Stimulated activated CD4-positive, alpha-beta T cell treated with anti-CD3 and anti-CD28 coated beads, Interleukin-12 subunit alpha, Interleukin-12 subunit beta, amount 100 ng/mL, for 48 hours (primary cell): ENCODE measurements around the gene GALNT18.

Experiments used
- DNase-seq, 3 donors: peaks; one replicate each; pipeline ENCODE4 v3.0.0-alpha.2; 2020; ENCODE audit warnings: low read depth in 2 of 3, low spot score in 1 of 3

Gene GALNT18

DNA sequence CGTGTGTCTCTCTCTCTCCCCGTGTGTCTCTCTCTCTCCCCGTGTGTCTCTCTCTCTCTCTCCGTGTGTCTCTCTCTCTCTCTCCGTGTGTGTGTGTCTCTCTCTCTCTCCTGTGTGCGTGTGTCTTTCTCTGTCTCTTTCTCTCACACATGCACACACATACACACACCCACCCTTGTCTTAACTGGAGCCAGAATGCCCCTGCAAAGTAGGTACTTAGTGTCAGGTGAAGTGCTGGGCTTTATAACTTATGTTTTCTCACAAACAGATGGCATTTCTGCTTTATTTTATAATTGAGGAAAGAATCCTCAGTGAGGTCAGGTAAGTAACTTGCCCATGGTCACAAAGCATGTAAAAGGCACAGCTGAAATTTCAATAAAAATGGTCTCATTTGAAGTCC is 374.7 kb downstream of the GALNT18 start:
- DNase-seq, result no peak

DNA sequence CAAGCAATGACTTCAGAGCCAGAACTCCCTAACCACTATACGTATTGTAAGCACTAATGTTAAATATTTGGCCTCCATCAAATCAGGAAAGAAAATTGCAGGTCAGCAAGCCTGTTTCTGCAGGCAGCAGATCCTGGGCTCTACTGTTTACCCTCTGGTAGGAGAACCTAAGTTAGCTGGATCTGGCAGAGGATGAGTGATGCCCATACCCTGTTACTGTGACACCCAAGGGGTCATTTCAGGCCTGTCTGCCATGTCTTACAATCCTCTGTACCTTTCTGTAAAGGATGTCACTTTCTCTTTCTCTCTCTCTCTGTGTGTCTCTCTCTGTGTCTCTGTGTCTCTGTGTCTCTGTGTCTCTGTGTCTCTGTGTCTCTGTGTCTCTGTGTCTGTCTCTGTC is 375.6 kb downstream of the GALNT18 start:
- no peak for DNase-seq

DNA sequence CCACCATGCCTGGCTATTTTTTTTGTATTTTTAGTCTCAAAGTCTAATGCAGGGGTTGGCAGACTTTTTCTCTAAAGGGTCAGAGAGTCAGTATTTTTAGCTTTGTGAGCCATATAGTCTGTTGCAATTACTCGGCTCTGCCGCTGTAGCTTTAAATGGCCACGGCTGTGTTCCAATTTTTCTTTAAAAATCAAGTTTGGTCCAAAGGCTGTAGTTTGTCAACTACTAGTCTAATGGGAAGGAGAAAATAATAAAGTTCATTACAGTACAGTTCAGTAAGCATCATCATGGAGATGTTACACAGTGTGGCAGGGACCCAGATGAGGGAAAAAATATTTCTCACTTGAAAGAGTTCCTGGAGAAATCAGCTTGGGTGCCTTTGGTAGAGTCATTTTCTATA is 376.4 kb downstream of the GALNT18 start:
- DNase-seq, result no peak

DNA sequence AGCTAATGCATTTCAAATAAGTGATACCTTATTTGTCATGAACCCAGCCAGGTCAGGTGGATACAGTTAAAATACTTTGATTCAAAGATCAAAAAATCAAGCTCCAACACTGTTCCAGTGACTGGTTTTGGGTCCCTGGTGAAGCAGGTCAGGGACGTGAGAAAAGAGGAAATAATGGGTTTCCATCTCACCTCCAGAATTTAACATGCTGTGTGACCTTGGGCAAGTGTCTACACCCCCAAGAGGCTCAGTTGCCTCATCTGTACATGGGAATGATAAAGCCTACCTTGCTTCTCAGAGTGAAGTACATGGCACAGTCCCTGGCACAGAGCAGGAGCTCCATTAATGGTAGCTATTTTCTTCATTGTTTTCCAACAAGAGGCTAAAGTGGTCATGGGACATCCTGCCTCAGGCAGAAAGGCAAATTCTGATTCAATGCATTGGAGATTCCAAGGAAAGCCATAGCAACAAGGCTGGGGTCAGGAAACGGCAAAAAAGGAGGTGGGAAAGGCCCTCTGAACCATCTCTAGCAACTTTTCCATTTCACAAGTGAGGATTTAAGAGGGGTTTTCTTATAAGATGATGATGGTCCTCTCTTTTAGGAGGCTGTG is 377.2 kb downstream of the GALNT18 start:
- no peak for DNase-seq

DNA sequence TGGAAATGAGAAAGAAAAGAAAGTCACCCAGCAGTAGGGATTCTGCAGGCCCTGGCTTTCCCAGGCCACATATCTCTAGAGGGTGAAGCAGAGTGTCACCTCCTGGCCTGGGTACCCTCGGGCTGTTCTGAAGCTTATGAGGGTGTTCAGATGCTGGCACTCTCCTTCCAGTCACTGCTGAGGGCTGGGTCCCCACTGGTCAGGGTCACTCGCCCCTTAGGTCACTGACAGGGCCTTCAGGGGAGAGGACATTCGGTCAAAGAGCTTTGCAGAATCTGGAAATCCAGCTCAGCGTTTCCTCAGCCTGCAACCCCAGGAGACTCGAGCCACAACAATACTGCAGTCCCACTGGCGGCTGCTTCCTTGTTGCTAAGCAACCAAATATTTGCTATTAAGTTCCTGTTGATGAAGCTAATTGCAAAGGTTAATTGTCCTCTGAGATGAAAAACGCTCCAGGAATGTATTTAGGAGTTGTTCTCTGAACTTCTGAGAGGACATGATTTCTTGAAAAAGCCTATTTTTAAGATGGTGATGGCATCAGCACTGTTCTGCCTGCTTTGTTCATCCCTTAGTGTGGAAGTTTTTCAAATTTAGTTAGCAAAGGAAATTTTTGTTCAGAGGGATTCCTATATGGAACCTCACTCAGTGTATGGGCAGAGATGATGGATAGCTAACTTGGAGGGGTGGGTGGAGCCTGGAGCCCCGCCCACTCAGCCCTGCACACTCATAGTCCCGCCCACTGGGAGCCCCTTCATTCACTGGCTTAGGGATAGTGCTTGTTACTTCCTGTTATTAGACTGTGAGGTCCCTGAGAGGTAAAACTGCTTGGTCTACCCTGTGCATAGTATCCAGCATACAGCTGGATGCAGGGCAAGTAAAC is 378.0 kb downstream of the GALNT18 start:
- DNase-seq, result no peak

DNA sequence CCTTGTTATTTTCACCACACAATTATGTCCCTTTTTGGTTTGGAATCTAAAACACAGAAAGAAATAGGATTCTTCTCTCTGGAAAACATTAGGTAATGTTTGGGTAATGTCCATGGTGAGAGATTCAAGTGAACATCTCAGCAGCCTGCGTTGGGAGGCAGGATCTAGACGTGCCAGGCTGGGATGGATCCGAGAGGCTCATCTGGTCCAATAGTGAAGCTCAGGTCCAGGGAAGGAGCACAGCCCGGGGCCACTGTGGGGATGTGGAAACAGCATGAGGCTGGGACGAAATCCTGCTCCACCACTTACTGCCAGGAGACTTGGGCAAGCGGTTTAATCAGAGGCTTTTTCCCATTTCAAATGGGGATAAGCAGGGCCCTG is 378.6 kb downstream of the GALNT18 start:
- DNase-seq, result no peak

DNA sequence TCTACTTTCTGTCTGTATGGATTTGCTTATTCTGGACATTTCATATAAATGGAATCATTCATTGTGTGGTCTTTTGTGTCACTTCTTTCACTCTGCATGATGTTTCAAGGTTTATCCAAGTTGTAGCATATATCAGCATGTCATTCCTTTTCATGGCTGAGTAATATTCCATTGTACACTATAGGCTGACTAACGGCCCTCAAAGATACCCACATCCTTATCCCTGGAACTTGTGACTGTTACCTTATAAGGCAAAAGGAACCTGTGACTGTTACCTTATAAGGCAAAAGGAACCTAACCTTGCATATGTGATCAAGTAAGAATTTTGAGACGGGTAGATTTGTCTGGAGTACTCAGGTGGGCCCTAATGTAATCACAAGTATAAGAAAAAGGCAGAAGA is 380.5 kb downstream of the GALNT18 start:
- DNase-seq, result no peak

DNA sequence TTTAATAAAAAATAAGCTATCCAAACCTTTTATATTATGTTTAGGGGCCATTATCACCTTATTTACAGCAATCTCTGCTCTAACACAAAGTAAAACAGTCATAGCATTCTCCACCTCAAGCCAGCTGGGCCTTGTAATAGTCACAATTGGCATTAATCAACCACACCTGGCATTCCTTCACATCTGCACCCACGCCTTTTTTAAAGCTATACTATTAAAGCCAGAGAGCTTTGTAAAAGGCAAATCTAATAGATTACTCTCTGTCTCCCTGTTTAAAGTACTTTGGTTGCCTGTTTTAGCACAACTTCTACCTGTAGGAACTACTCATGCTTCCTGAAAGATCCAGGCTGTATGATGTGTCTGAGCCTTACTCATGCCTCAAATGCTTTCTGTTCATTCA is 381.8 kb downstream of the GALNT18 start:
- no peak for DNase-seq

DNA sequence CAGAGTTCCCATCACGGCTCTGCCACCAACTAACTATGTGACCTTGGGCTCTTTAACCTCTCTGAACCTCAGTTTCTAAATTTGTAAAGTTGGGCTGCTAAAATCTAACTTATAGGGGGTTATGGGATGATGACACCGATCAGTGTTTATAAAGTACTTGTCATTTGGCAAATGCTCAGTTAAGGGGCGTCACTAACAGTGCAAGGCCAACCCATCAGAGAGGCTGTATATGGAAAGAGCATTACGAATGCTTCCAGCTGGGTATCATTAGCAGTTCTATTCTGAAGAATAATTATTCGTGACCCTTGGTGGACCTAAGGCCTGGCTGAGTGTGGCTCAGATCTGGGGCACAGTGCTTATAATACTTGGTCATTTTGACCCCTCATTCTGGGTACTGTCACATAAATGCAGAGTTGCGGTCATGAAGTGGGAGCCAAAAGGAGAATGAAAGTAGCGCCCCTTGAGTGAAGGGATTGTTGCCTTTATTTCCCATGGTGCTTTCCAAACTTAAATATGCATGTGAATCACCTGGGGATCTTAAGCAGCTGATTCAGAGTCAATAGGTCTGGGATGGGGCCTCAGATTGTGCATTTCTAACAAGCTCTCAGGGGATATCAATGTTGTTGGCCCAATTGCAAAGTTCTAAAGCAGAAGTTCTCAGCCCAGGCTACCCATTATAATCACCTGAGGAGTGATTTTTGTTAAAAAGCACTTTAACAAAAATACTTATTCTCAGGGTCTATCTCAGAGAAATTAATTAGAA is 384.6 kb downstream of the GALNT18 start:
- DNase-seq, result no peak

DNA sequence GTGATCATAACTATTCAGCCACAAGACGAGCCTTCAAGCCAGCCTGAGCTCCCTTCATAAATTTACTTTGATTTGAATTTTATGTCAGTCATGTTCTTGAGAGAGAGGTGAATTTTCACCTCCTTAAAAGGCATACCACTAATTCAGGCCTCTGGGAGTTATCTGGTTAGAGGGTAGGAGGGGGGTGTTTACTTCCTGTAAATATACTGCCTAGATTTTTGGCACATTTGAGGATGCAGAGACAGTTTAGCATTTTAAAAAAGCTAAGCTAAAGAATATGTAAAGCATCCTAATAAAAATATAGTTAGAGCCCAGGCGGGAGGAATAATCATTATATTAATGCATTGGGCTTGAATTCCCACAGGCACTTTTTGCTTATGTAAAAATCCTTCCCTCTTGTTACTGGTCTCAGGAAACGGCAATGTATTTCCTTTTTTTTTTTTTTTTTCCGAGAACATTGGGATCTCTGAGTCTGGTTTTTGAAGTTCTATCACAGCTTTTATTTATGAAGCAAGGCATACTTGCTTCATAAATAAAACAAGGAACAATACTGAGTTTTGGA is 385.2 kb downstream of the GALNT18 start:
- DNase-seq, result no peak

DNA sequence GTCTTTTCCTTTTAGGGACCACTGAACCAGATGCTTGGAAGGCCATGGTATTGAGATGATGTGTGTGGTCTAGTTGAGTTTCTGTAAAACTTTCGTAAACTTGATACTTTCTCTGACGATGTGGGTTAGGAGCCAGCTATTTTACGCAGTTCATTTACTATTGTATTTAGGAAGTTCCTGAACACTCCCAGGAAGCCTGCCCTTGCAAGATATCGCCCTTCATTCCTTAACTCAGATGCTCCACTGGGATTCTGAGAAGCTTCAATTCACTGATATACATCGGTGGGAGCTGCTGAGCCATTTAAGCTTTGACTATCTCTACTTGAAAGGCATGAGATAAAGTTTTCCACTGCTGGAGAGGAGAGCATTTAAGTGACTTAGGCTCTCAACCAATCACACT is 390.0 kb downstream of the GALNT18 start:
- DNase-seq, result no peak

DNA sequence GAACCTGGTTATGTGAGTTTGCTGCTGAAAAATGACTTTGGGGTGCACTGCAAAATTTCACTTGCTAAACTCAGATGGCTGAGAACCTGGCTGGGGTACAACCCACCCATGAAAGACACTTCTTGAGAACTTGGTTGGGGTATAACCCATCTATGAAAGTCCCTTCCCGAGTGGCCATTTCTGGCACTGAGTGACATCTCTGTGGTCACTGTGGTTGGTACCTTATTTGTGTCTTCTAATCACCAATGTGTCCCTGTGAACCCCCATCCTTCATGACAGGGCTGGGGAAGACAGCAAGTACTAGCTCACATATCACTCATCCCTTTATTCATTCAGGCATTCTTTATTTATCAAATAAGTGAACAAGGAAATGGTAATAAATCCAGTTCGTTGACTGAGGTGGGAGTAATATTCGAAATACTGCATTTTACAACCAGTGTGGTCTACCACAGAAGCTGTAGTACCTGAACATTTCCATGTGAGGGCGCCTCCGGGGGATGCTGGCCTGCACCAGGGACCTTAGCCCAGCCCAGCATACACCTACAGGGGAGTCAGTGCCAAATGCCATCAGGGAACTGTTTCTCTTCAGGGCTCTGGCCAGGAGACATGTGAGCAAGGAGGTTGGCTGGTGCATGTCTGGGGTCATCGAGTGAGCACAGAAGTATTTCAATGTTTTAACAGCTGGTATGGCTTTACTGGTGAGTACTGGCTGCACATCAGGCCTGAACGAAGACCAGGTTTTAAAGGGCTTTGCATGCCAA is 390.8 kb downstream of the GALNT18 start:
- DNase-seq, result no peak

DNA sequence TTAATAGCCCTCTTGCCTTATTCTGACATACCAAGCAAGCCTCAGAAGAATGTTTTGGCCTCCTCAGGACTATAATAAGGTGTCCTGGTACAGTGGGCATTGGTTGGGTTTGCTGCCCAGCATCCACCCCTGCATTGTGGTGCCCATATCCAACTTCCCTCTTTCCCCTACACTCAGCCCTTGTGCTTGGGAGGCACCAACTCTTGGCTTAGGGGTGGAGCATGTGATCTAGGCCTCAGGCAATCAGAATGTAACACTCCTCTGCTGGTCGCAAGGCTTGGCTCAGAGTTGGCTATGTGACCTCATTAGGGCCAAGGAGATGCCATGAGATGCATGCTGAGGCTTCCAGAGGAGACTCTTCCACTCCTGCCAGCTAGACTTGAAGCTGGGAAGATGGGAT is 391.7 kb downstream of the GALNT18 start:
- no peak for DNase-seq

DNA sequence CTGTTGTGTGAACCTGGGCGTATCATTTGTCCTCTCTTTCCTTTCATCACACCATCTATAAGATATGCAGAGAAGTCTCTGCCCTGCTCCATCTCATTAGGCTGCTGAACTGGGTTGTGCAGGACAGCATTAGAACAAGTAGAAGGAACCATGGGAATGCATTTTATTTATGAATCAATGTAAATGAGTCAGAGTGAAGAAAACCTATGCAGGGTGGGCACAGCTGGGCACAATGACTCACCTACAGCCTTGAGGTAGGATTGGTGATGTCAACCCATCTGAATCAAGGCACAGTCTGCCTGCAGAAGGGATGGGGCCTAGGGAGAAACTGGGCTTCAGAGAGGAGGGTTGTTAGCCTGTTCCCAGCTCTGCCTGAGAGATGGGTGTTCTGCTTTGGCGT is 392.2 kb downstream of the GALNT18 start:
- DNase-seq, result no peak

DNA sequence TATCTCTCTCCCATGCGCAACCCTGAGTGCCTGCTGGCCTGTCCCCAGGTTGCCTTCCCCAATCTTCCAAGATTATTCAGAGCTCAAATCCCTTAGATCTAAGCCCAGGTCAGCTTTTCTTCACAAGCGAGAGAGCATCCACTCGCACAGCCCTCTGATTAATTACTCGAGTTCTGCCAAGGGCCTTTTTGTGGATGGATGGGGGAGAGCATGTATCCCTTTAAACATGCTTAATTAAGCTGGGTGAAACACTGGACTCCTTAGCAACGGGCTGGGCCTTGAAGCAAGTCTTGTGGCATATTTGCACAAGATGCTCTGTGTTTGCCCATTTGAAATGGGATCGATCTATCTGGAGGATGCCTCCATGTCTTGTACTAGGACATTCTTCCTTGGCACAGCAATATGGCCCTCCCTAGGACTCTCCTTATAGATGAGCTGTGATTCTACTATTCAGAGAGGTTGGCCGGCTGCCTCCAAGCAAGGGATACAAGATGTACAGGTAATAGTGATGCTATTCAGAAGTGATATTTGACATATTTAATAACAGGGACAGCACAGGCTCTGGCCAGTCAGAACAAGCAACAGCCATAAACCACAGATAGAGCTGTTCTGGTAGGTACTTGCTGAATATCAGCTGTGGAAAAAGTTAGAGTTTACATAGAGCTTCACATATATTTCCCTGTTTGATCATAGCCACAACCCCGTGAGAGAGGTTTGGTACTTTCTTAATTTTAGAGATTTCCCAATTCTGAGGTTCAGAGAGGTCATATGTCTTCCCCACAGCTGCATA is 394.3 kb downstream of the GALNT18 start:
- DNase-seq, result no peak
